HL-60 (cell line): ENCODE results near the gene IL13RA1.

Experiments
- CTCF ChIP-seq: IDR thresholded peaks from one replicate; pipeline ENCODE4 v1.5.1; 2011; ENCODE audit warnings: low read length, control low read depth, inconsistent platforms; ENCODE audit not compliant: insufficient read depth
- GABPA ChIP-seq: IDR thresholded peaks from 2 replicates; pipeline ENCODE4 v1.6.1; 2012; ENCODE audit warnings: low read depth
- POLR2AphosphoS5 ChIP-seq: IDR thresholded peaks from 2 replicates; pipeline ENCODE4 v1.6.1; 2012; ENCODE audit warnings: low read depth
- SPI1 ChIP-seq: IDR thresholded peaks from 2 replicates; pipeline ENCODE4 v1.6.1; 2012; ENCODE audit warnings: low read depth, mild to moderate bottlenecking, borderline replicate concordance

GRCh38 chrX:118739577-118739976 is 12.2 kb downstream of the IL13RA1 start:
- TF ChIP-seq CTCF (no peak), POLR2AphosphoS5 (no peak), GABPA (no peak), SPI1 (no peak)
